Testis (tissue), 3 donors: ENCODE measurements around the gene ZYX. TPM values are rescaled to one million over a fixed set of nuclear protein-coding genes. Genes with fewer than 3 reads are reported as not detected.
A peak's percentile ranks its signal among the peaks of the same experiment; 100 is the strongest.

Experiments used
- DNase-seq: peaks from one replicate; pipeline ENCODE4 v3.0.0-alpha.2; 2019
- H3K27ac ChIP-seq, 2 donors: fragments of 200-600 bp; sonication (generic); one replicate each; pipeline ENCODE4 v1.5.1; 2019
- H3K27me3 ChIP-seq: fragments of 200-600 bp; sonication (generic); one replicate; pipeline ENCODE4 v1.5.1; 2019
- H3K36me3 ChIP-seq: fragments of 200-600 bp; sonication (generic); one replicate; pipeline ENCODE4 v1.5.1; 2017; ENCODE audit warnings: low read depth; ENCODE audit errors: missing control alignments
- H3K4me1 ChIP-seq: fragments of 200-600 bp; sonication (generic); one replicate; pipeline ENCODE4 v1.5.1; 2019
- H3K4me3 ChIP-seq, 2 donors: fragments of 200-600 bp; sonication (generic); one replicate each; pipeline ENCODE4 v1.5.1; 2017 to 2019
- H3K9me3 ChIP-seq: fragments of 200-600 bp; sonication (generic); one replicate; pipeline ENCODE4 v1.5.1; 2017
- CTCF ChIP-seq, 3 experiments: fragments of 450-650 bp in 2 of 3; fragments of 200-600 bp in 1 of 3; sonication (generic) in 1 of 3; IDR thresholded peaks; one replicate each; pipeline ENCODE4 v1.5.1; 2016 to 2019; ENCODE audit warnings: antibody characterized with exemption in 3 of 3, mild to moderate bottlenecking in 2 of 3, moderate library complexity in 1 of 3
- POLR2A ChIP-seq: fragments of 450-650 bp; IDR thresholded peaks from one replicate; pipeline ENCODE4 v1.6.1; 2017; ENCODE audit warnings: antibody characterized with exemption, mild to moderate bottlenecking, moderate library complexity
- WGBS, 2 donors: methylation state at CpG; one replicate each; pipeline ENCODE4 v1.1.5; 2018; 5-methylcytosine and 5-hydroxymethylcytosine counted together
- intact Hi-C: fragments of 100-400 bp; cut with DNase I; formaldehyde crosslinking; loops from one replicate; pipeline ENCODE4 v1.15.1; 2023; ENCODE audit warnings: low total_unique reads
- polyA plus RNA-seq: library from polyadenylated mRNA; stranded (reverse); fragments of 350-450 nt; fragmentation: Illumina TruSeq; extraction: RNeasy Lipid Tissue Mini Kit (QIAGEN cat#74804); gene quantifications from one replicate; pipeline ENCODE4 v1.2.3, GENCODE V29; 2014; ENCODE audit warnings: low read depth, low replicate concordance; ENCODE audit not compliant: insufficient read depth
- total RNA-seq, 2 donors: library from RNA; depleted of rRNA; stranded (reverse); fragments of >200 nt; gene quantifications; one replicate each; pipeline ENCODE4 v1.2.3, GENCODE V29; 2016

ZYX gene
- total and polyA plus RNA-seq, 3 donors from 2014 or later, result 164 to 222 (median 190) TPM

GRCh38 chr7:143405173-143406001 is 24.2 kb downstream of the ZYX start:
- Histone ChIP-seq H3K27me3 (no peaks in the 10 kb centered on the region), H3K4me1 (peaks cover 7% of the 10 kb centered on the region), H3K9me3 (no peaks in the 10 kb centered on the region), H3K27ac (no peak overlapping the region), H3K4me3 (no peak overlapping the region), H3K36me3 (no peaks in the 10 kb centered on the region)
- WGBS, 2 donors, result 34 to 44% methylated on average over 9 of the region's 9 CpGs
- TF ChIP-seq CTCF (IDR thresholded peaks at IDR 0.05) (no peak), POLR2A (no peak)
- intact Hi-C loops, result no loop called here
- DNase-seq, result peak; percentile 54

- no peak overlapping the region for H3K27ac ChIP-seq
- H3K9me3 ChIP-seq, result no peaks in the 10 kb centered on the region
- no peaks in the 10 kb centered on the region for H3K27me3 ChIP-seq
- TF ChIP-seq CTCF (IDR thresholded peaks at IDR 0.05), result no peak
- no peak for TF ChIP-seq POLR2A
- peaks cover 7% of the 10 kb centered on the region for H3K4me1 ChIP-seq
- intact Hi-C loops, result no loop called here
- H3K4me3 ChIP-seq, result no peak overlapping the region
- WGBS, 2 donors, result 83 to 94% methylated on average over 3 of the region's 3 CpGs
- no peak for DNase-seq
- H3K36me3 ChIP-seq, result no peaks in the 10 kb centered on the region
Observed at GRCh38 chr7:143406002-143406357, 24.8 kb downstream of the ZYX start.

DNA sequence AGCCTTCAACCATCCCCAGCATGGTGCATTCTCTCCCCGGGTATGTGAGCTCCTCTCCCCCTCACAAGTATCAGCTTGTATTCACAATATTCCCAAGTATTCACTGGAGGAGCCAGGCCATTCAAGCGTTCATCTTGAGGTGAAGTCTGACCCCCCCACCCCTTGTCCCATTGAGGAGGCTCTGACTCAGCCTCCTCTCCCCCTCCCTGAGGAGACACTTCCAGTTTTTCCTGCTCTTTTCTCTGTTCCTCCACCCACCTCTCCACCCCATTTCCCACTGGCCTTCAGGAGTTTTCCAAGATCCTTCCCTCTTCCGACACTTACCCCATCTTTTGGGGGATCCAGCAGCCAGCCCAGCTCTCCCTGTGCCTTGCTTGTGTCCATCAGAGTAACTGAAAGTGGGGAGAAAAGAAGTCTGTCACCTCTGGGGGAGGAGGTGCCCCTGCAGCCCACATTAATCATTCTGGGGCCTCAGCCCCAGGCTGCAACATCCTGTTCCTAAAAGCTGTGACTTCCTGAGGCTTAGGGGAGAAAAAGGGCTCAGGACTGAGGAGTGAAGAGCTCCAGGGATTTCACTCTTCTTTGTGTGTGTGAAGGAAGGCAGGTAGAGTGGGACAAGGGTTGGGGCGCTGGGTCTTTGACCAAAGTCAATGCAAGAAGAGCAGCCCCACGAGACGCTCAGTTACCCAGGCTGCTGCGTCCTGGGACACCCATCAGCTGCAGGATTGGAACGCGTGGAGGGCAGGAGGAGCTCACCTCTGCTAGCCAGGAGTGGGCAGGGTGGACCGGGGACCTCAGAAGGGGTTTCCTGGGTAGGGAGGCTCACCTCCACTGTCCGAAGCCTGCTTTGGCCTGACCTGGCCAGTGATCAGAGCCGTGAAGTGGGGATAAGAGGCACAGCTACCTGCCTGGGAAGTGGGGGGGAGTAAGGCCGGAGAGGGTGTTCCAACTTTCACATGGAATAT is 26.4 kb downstream of the ZYX start:
- intact Hi-C loops, result no loop called here
- H3K4me3 ChIP-seq, result no peak overlapping the region
- TF ChIP-seq POLR2A (no peak), CTCF (IDR thresholded peaks at IDR 0.05) (no peak)
- DNase-seq, result no peak
- no peaks in the 10 kb centered on the region for H3K36me3 ChIP-seq
- no peak overlapping the region for H3K27ac ChIP-seq
- no peaks in the 10 kb centered on the region for H3K9me3 ChIP-seq
- H3K4me1 ChIP-seq, result peaks cover 7% of the 10 kb centered on the region
- 40 to 62% methylated on average over 9 to 13 of the region's 13 CpGs for WGBS, 2 donors
- H3K27me3 ChIP-seq, result no peaks in the 10 kb centered on the region

GRCh38 chr7:143408252-143408685 is 27.1 kb downstream of the ZYX start:
- Histone ChIP-seq H3K9me3 (no peaks in the 10 kb centered on the region), H3K27me3 (no peaks in the 10 kb centered on the region), H3K36me3 (no peaks in the 10 kb centered on the region), H3K4me1 (peaks cover 7% of the 10 kb centered on the region), H3K27ac (no peak overlapping the region), H3K4me3 (peak overlapping the region in 1 of 2 donors; percentile 18)
- no peak for TF ChIP-seq POLR2A
- TF ChIP-seq CTCF (IDR thresholded peaks at IDR 0.05), result no peak
- DNase-seq, result no peak
- intact Hi-C loops, result no loop called here
- 43 to 57% methylated on average over 8 to 14 of the region's 20 CpGs for WGBS, 2 donors
